Stimulated activated CD4-positive, alpha-beta T cell treated with anti-CD3 and anti-CD28 coated beads, Interleukin-4, amount 100 ng/mL, for 4 hours (primary cell): ENCODE measurements around the gene DPH1.
A peak's percentile ranks its signal among the peaks of the same experiment; 100 is the strongest.

Experiments
- DNase-seq, 2 experiments: peaks; one replicate each; pipeline ENCODE4 v3.0.0-alpha.2; 2020

The DPH1 gene

GRCh38 chr17:2028737-2029136 is 1.2 kb upstream of the DPH1 start:
- no peak for DNase-seq

- DNase-seq = peak; percentile 39 to 60
Measured at GRCh38 chr17:2030779-2031163, 818 bp downstream of the DPH1 start.

GRCh38 chr17:2033153-2033552 is 3.2 kb downstream of the DPH1 start:
- DNase-seq = no peak

GRCh38 chr17:2034157-2034556 is 4.2 kb downstream of the DPH1 start:
- no peak for DNase-seq

- no peak for DNase-seq
Measured at GRCh38 chr17:2034806-2035540, 5.0 kb downstream of the DPH1 start.

- no peak for DNase-seq
Measured at GRCh38 chr17:2035541-2036488, 5.9 kb downstream of the DPH1 start.

- no peak for DNase-seq
Measured at GRCh38 chr17:2037155-2037554, 7.2 kb downstream of the DPH1 start.

- no peak for DNase-seq
Measured at GRCh38 chr17:2040219-2040827, 10.4 kb downstream of the DPH1 start.

- no peak for DNase-seq
Measured at GRCh38 chr17:2040942-2041560, 11.1 kb downstream of the DPH1 start.

GRCh38 chr17:2041561-2042389 is 11.8 kb downstream of the DPH1 start, which contains the start of gene OVCA2:
Gene OVCA2 (plus strand): TSS chr17:2042022. CDS start chr17:2042048, 26 bp downstream.
- peak; percentile 97 to 98 for DNase-seq

GRCh38 chr17:2042390-2042847 is 12.5 kb downstream of the DPH1 start:
- no peak for DNase-seq

GRCh38 chr17:2042933-2043332 is 13.0 kb downstream of the DPH1 start:
- no peak for DNase-seq

GRCh38 chr17:2043785-2044184 is 13.8 kb downstream of the DPH1 start:
- DNase-seq = no peak

GRCh38 chr17:2044263-2044894 is 14.4 kb downstream of the DPH1 start:
- DNase-seq = no peak

- no peak for DNase-seq
Measured at GRCh38 chr17:2047590-2047989, 17.6 kb downstream of the DPH1 start.

- DNase-seq = no peak
Measured at GRCh38 chr17:2048805-2049204, 18.9 kb downstream of the DPH1 start.

GRCh38 chr17:2049333-2050299 is 19.7 kb downstream of the DPH1 start:
- DNase-seq = peak; percentile 90 to 94

GRCh38 chr17:2050300-2051060 is 20.5 kb downstream of the DPH1 start:
- peak; percentile 74 to 78 for DNase-seq
